Effector CD4-positive, alpha-beta T cell (primary cell): ENCODE data around the gene BRAF.
"Not testable (repeated sequence)": the region's sequence is repeated elsewhere in the genome, so short reads cannot be mapped to it uniquely, and the experiment has no call there.

Experiments used
- DNase-seq: peaks from one replicate; pipeline ENCODE4 v3.0.0-alpha.2; 2020
- total RNA-seq: gene quantifications from one replicate; lab custom pipeline; 2026; lab: John Stamatoyannopoulos, UW

BRAF gene
- total RNA-seq: 135 reads per million, percentile 87 among the genes with 10 or more reads in this experiment

DNA sequence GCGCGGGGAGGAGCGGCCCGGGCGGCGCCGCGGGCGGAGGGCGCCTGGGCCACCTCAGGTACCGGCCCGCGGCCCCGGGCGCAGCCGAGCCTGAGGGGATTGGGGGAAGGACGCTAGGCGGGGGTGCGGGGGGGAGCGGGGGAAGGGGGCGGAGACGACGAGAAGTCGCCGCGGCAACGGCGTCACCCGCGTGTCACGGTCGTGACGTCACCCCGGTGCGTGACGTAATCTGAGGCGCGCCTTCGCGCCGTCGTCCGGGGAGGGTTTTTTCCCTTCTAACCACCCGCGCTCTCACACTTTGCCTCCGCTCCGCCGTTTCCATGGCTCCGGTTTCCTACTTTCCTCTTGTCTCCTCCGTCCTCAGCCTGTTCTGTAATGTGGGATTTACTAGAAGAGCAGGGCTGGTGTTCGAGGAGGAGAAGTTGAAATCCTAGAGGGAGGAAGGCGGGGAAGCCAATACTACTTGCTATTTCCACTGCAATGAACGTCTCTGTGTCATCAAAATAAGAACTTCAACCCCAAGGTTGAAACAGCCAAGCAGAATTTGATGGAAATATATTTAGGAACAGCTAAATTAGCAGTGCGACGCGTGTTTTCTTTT, at the start of gene BRAF:
TSS of gene BRAF (minus strand) at position 109 of the 601 bp plus-strand sequence. CDS start 226 bp downstream, outside the sequence.
- peak; percentile 94 for DNase-seq

DNA sequence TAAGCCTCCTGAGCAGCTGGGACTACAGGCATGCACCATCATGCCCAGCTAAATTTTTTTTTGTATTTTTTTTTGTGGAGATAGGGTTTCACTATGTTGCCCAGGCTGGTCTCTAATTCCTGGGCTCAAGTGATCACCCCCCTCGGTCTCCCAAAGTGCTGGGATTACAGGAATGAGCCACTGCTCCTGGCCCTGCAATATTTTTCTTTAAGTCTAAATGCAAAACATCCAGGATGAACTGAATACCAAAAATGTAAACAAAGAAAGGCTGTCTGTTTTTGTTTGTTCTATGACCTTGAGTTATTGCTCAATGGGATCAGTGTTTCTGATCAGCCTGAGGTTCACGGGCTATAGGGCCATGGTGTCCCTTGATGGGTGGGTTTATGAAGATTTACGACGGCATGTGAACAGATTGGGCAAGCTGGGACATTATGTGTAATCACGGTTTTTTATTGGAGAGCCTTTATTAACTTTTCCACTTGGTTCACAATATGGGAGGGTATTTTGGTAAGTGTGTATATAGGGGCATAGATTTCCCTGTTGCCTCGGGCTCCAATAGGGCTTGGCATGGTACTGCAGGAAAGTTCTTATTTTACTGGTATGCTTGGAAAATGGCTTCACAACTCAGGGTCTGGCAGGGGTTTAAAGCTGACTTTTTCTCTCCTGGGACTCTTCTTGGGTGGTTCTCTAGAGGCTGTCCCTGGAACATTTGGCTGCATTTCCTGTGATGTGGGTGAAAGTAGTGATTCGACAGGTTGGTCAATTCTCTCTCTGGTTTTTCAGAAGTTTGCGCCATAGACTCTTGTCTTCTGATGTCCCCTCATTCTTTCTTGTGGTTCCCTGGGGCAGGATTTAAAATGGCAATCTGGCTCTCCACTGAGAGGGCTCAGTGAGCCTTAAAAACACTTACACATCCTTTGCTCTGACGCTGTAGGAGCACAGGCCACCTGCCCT, 48.4 kb upstream of the BRAF start:
- no peak for DNase-seq

DNA sequence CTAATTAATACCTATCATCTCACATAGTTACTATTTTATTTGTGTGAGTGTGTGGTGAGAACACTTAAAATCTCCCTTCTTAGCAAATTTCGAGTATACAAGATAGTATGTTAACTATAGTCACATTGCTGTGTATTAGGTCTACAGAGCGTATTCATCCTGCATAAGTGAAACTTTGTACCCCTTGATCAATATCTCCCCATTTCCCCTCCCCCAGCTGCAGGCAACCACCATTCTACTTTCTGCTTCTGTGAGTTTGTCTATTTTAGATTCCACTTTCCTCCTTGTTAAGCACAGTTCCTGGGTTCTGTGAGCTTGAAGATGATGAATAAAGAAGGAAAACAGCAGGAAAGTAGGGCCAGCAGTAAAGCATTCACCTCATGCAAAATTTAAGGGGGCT, 47.6 kb upstream of the BRAF start:
- no peak for DNase-seq

DNA sequence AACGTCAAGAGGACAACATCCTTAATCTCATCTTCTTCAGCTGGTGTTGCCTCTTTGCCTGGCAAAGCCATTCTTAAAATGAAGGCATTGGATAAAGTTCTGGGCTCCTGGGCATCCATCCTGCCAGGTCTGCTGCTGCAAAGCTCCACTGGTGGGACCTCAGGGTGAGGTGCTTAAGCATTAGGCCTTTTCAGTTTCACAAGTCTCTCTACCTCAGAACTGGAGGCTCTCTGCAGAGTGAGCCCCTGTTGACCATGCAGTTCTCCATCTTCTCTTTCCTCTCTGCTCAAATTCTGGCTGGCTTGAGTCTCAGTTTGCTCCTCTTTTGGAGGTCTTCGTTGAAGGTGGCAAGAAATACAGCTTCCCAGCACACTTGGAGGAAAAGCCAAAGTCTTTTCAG, 42.7 kb upstream of the BRAF start:
- no peak for DNase-seq

DNA sequence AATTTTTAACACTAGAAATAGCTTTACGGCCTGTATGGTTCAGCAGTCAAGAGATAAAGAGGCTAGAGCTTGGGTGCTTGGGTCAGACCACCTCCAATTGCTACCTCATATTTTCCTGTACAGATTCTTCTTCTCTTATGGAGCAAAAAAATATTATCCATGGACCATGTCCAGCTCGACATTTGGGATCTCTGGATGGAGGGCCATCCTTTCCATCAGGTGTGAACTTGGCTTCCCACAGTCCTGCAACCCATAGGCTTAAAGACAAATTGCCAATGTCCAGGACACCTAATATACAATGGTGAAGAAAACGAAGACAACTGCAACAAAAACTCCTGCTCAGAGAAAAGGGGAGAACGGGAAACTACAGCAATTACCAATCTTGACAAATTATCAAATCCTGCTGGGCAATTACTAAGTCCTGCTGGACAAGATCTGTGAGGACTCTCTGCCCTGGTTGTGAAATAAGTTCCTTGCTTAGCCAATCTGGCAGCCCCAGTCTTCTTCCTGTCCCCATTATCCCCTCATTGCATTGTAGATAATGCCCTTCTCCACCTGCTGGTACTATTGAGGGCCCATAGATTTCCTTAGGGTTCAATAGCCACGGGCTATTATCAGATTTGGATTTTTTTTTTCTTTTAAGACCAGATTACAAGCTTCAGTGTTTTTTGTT, 42.0 kb upstream of the BRAF start:
- no peak for DNase-seq

DNA sequence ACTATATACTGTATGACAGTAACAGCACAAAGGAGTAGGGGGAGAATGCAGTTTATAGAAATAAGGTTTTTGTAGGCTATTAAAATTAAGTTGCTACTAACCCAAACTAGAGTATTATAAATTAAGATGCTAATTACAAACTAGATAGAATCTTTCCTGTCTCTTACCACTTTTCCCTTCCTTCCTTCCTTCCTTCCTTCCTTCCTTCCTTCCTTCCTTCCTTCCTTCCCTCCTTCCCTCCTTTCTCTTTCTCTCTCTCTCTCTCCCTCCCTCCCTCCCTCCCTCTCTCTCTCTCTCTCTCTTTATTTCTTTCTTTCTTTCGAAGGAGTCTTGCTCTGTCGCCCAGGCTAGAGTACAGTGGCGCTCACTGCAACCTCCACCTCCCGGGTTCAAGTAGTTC, 36.4 kb upstream of the BRAF start:
- no peak for DNase-seq

DNA sequence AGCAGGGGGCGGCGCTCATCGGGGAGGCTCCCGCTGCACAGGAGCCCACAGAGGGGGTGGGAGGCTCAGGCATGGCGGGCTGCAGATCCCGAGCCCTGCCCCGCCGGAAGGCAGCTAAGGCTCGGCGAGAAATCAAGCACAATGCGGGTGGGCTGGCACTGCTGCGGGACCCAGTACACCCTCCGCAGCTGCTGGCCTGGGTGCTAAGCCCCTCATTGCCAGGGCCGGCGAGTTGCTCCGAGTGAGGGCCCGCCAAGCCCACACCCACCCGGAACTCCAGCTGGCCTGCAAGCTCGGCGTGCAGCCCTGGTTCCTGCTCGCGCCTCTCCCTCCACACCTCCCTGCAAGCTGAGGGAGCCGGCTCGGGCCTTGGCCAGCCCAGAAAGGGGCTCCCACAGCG, 32.3 kb upstream of the BRAF start:
- not testable (repeated sequence) for DNase-seq

DNA sequence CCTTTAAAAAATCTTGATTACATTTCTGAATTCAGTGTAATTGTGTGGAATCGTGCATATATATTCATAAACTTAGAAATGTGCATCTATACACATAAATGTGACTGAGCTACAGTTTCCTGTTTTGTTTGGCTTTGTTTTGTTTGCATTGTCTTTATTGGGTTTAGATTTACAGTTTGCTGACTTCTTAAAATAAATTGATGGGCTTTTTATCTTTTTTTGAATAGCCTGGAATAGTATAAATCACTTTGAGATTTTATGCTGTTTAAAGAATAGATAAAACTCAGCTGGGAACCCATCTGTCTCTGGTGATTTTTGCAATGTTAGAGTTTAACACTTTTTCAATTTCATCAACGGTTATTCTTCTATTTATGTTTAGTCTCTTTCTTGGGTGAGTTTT, 21.2 kb upstream of the BRAF start:
- DNase-seq: no peak

DNA sequence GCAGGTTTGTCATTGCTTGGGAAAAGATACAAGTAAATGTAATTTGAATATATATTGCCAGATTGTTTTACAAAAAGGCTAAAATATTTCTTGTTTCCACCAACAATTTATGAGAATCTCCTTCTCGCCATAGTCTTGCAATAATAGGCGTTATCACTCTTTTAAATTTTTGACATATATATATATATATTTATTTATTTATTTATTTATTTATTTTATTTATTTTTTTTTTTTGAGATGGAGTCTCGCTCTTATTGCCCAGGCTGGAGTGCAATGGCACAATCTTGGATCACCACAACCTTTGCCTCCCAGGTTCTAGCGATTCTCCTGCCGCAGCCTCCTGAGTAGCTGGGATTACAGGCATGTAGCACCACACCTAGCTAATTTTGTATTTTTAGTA, 17.5 kb upstream of the BRAF start:
- not testable (repeated sequence) for DNase-seq

DNA sequence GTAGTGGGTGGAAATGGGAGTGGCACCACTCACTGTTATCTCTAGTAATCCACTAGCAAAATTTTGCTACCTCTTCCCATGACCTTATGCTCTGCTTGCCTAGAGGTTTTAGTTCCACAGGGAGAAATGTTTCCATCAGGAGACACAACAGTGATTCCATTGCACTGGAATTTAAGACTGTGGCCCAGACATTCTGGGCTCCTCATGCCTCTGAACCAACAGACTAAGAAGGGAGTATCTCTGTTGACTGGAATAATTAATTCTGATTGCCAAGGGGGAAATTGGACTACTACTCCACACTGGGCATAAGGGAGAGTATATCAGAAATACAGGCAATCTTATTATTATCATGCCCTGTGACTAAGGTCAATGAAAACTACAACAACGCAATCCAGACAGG, 16.2 kb upstream of the BRAF start:
- no peak for DNase-seq

DNA sequence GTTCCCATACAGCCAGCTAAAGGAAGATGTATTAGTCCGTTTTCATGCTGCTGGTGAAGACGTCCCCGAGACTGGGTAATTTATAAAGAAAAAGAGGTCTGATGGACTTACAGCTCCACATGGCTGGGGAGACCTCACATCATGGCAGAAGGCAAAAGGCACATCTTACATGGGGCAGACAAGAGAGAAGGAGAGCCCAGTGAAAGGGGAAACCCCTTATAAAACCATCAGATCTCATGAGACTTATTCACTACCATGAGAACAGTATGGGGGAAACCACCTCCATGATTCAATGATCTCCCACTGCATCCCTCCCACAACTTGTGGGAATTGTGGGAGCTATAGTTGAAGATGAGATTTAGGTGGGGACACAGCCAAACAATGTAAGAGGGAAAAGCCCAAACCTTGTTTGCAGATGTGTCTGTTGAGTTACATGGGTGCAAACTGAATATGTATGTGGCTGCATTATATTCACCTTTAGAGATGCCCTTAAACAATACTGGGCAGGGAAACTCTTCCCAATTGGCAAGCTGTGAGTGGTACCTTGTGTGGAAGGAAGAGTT, 13.1 kb upstream of the BRAF start:
- DNase-seq: no peak

DNA sequence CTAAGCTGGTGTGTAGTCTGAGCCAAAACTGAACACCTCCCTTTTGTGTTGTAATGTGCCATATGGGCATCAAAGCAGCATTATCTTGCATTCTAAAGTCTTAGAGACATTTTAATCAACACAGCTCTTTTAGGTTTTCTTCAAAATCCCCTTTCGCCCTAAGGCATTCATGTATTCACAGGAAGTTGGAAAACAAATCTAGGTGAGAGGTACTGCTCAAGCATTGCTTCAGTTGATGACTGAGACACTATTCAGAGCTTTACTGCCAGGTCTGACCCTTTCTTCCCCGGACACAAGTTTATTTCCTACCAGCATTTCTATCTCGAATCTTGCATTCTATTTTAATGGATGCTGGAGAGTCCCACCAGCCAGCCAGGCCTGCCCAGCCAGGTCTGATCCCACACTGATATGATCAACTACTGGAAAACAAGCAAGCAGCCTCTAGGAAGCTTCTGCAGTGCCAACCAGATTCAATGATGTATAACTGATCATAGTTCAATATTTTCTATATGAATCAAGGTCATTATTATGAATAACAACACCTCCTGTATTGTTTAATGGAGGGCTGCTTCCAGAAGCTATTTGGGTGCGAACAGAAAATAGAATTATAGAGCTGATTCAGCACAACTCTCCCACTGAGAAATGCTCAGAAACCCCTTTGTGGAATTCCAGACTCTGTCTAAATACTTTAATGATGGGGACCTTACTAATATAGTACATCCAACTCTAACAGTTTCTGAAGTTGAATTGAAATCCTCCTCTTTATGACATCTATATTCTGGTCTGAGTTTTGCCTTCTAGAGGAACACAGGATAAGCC, 4.0 kb upstream of the BRAF start:
- DNase-seq: no peak

DNA sequence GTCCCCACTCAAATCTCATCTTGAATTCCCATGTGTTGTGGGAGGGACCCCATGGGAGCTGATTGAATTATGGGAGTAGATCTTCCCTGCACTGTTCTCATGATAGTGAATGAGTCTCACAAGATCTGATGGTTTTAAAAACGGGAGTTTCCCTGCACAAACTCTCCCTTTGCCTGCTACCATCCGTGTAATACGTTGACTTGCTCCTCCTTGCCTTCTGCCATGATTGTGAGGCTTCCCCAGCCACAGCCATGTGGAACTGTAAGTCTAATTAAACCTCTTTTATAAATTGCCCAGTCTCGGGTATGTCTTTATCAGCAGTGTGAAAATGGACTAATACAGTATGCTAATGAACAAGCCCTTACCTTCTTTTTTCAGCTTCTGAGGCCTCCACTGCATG, 3.2 kb upstream of the BRAF start:
- DNase-seq: not testable (repeated sequence)

DNA sequence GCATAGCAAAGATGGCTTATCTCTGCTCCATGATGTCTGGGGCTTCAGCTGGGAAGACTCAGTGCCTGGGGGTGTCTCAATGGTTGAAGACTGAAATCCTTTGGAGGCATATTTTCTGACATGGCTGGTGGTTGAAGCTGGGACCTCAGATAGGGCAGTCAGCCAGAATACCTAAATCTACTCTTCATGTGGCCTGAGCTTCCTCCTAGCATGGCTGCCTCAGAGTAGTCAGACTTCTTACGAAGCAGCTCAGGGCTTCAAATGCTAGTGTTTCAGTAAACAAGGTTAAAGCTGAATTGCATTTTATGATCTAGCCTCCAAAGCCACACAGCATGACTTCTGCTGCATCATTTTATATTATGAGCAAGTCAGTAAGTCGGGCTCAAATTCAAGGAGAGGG, 2.6 kb upstream of the BRAF start:
- no peak for DNase-seq

DNA sequence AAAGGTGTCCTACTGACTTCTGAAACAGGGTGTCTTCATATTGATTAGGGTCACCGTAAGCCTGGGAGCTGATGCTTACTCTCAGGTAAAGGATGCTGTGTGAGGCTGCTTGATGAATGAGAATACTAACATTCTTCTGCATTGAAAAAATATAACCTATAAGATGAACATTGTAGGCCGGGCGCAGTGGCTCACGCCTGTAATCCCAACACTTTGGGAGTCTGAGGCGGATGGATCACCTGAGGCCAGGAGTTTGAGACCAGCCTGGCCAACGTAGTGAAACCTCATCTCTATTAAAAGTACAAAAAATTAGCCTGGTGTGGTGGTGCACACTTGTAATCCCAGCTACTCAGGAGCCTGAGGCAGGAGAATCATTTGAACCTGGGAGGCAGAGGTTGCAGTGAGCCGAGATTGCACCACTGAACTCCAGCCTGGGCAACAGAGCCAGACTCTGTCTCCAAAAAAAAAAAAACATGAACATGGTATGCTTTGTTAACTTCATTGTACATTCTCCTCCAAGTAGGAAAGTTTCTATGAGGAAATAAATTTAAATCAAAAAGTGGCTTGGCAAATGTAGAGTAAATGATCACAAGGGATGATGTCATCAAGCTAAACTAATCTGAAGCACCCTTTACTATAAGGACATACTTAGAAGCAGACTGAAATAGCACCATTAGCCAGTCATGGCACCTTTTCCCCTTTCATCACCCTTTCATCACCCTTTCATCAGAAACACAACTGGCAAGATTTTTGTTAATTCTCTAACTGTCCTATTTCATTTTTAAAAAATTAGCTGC, 1.5 kb upstream of the BRAF start:
- DNase-seq: no peak

DNA sequence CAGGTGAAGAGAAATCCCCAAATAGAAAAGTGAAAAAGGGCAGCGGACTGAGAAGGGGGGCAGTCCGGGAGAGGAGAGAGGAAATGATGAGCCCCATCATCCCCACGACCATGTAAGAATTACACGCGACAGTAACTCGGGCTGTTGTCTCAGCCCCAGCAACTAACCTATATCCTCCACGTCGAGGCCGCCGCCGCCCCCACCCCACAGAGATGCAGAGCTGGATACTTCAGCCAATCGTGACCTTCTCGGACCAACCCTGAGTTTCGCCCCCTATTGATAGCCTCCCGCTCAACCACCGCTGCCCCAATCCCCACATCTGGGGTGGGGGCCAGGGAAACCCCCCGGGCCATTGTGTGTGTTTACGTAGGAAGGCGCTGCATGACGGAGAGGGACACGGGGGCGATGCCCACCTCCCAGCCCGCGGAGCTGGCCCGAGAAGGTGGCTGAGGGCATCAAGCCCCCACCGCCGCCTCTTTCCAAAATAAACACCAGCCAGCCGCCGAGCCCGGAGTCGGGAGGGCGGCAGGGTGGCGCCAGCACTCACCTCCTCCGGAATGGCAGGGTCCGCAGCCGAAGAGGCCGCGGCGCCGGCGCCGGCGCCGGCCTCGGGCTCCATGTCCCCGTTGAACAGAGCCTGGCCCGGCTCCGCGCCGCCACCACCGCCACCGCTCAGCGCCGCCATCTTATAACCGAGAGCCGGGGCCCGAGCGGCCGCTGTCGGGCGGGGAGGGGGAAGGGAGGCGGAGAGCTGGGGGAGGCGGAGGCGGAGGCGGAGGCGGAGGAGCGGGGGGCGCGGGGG, 509 bp downstream of the BRAF start:
- peak; percentile 71 for DNase-seq

DNA sequence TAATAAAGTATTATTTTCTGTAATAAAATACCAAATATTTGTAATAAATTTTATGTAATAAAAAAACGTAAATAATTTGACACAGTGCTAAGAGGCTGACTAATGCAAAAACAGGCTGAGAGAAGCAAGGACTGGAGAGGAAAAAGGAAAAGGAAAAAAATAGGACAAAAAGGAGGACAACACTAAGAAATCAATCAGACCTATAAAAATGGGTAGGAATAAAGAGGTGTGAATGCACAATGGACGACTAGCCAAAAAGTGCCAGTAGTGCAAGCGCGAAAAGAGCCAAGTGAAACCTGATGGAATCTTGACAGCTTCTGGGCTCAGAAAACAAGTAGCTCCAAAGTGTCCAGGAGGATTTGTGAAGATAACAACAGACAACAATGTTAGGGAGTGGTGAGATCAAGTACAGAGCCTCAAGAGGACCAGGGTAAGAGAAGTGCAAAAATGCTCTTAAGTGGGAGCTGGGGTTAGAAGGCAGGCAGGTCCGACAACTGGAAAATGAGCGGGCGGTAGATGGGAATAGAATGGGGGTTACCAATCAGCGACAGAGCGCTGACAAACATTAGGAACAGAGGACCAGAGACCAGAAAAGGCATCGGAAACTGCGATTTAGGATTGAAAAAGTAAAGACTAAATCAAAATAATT, 1.2 kb downstream of the BRAF start:
- DNase-seq: no peak

DNA sequence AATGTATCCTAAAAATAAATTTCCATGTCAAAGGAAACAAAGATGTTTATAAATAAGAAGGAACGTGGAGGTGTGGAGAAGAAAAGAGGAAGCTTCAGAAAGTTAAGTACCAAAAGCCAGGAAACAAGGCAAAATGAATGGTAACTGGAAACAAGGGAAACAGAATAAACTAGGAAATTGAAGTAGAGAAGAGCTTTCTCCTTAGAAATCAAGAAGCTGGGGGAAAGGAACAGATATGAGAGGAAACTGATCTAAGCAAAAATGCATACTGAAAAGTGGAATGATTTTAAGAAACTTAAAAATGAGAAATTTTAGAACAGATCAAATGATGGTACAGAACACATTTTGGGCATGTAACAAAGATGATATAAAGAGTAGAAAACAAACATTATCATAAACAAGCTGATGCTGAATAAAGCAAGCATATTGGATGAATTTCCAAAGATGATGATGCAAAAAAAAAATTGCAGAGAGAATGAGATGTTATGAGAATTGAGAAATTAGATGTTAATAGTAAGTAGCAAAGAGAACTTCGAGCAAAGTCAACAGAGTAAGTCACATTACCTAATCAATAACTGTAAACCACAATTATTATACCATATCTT, 1.9 kb downstream of the BRAF start:
- DNase-seq: no peak

DNA sequence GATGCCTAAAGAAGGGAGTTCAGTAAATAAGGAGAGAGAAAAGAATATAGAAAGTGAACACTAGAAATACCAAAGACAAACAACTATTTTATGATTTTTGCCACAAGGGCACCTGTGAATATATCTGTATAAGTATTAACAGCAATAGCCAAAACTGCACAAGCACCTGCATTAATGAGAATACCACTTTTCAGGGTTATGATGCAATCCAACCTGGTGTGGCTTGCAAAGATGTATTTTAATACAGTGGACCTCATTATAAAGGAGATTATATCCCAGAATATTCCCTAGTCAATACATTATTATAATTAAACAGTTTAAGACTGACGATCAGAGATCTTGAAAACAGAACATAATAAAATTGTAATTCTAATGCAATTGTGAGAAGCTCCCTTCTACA, 4.0 kb downstream of the BRAF start:
- no peak for DNase-seq

DNA sequence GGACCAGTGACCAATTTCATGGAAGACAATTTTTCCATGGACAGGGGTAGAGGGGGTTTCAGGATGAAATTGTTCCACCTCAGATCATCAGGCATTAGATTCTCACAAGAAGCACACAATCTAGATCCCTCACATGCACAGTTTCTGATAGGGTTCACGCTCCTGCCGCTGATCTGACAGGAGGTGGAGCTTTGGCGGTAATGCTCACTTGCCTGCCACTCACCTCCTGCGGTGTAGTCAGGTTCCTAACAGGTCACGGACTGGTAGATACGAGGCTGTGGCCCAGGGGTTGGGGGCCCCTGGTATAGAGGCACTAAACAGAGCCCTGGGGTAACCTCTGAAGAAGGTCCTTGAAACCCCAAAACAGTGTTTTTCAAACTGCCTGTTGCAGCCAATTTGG, 6.5 kb downstream of the BRAF start:
- no peak for DNase-seq
